SK-N-SH (cell line): ENCODE data around the gene APOM.

ENCODE experiments used
- EP300 ChIP-seq, 2 experiments: IDR thresholded peaks; 2 replicates each; pipeline versions ENCODE4 v1.4.0 to v1.6.1; 2012; ENCODE audit warnings: borderline replicate concordance in 1 of 2, low read depth in 1 of 2, low read length in 1 of 2
- POLR2AphosphoS5 ChIP-seq: IDR thresholded peaks from 2 replicates; pipeline ENCODE4 v1.6.1; 2012; ENCODE audit warnings: low read depth, low read length
- TCF12 ChIP-seq: IDR thresholded peaks from 2 replicates; pipeline ENCODE4 v1.4.0; 2012
- TF ChIP-seq, protein P1 (sequence below): fragments of 200-600 bp; sonication (generic); IDR thresholded peaks from 2 replicates; pipeline ENCODE4 v1.6.1; 2017; ENCODE audit warnings: antibody characterized with exemption, mild to moderate bottlenecking, moderate library complexity
- TF ChIP-seq, protein P2 (sequence below): IDR thresholded peaks from 2 replicates; pipeline ENCODE4 v1.4.0; 2012; ENCODE audit warnings: low read depth, borderline replicate concordance
- TF ChIP-seq, protein P3 (sequence below): IDR thresholded peaks from 2 replicates; pipeline ENCODE4 v1.4.0; 2012; ENCODE audit warnings: low read depth, borderline replicate concordance

DNA sequence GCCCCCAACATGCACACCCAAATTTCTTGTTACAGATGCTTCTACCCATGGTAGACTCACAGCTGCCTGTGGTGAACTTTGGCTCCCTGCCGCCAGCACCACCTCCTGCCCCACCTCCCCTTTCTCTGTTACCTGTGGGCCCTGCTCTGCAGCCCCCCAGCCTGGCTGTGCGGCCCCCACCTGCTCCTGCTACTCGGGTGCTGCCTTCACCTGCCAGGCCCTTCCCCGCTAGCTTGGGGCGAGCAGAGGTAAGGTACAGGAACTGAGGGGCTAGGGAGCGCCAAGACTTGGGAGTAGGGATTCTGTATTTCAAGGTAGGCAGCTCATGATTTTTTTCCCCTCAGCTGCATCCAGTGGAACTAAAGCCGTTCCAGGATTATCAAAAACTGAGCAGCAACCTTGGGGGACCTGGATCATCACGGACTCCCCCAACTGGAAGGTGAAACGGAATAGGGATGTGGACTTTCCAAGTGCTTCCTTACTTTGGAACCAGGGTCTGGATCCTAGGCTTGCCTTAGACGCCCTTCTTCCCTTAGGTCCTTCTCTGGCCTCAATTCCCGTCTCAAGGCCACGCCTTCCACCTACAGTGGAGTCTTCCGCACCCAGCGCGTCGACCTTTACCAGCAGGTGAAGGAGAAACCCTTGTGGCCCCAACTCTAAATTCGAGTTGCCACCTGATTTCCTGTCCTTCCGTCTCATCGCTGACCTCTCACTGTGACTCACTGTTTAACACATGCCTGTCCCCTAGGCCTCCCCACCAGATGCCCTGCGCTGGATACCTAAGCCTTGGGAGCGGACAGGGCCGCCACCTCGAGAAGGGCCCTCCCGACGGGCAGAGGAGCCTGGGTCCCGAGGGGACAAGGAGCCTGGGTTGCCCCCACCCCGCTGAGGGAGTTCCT lies 18.7 kb upstream of the APOM start:
- TF ChIP-seq POLR2AphosphoS5 (no peak), TCF12 (no peak), EP300 (IDR thresholded peaks at IDR 0.05; ENCODE audit: borderline replicate concordance in 1 of 2, low read depth in 1 of 2, low read length in 1 of 2) (no peak)
- TF ChIP-seq, protein P1, sequence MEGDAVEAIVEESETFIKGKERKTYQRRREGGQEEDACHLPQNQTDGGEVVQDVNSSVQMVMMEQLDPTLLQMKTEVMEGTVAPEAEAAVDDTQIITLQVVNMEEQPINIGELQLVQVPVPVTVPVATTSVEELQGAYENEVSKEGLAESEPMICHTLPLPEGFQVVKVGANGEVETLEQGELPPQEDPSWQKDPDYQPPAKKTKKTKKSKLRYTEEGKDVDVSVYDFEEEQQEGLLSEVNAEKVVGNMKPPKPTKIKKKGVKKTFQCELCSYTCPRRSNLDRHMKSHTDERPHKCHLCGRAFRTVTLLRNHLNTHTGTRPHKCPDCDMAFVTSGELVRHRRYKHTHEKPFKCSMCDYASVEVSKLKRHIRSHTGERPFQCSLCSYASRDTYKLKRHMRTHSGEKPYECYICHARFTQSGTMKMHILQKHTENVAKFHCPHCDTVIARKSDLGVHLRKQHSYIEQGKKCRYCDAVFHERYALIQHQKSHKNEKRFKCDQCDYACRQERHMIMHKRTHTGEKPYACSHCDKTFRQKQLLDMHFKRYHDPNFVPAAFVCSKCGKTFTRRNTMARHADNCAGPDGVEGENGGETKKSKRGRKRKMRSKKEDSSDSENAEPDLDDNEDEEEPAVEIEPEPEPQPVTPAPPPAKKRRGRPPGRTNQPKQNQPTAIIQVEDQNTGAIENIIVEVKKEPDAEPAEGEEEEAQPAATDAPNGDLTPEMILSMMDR, result no peak
- TF ChIP-seq, protein P2, sequence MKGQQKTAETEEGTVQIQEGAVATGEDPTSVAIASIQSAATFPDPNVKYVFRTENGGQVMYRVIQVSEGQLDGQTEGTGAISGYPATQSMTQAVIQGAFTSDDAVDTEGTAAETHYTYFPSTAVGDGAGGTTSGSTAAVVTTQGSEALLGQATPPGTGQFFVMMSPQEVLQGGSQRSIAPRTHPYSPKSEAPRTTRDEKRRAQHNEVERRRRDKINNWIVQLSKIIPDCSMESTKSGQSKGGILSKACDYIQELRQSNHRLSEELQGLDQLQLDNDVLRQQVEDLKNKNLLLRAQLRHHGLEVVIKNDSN, result no peak
- TF ChIP-seq, protein P3, sequence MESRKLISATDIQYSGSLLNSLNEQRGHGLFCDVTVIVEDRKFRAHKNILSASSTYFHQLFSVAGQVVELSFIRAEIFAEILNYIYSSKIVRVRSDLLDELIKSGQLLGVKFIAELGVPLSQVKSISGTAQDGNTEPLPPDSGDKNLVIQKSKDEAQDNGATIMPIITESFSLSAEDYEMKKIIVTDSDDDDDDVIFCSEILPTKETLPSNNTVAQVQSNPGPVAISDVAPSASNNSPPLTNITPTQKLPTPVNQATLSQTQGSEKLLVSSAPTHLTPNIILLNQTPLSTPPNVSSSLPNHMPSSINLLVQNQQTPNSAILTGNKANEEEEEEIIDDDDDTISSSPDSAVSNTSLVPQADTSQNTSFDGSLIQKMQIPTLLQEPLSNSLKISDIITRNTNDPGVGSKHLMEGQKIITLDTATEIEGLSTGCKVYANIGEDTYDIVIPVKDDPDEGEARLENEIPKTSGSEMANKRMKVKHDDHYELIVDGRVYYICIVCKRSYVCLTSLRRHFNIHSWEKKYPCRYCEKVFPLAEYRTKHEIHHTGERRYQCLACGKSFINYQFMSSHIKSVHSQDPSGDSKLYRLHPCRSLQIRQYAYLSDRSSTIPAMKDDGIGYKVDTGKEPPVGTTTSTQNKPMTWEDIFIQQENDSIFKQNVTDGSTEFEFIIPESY, result no peak
